HepG2 (cell line): ENCODE measurements around the gene HHIPL1. TPM values are rescaled to one million over a fixed set of nuclear protein-coding genes. Genes with fewer than 3 reads are reported as not detected.

Source experiments
- CERS6 ChIP-seq: sonication (generic); formaldehyde crosslinking; IDR thresholded peaks from 2 replicates; pipeline ENCODE4 v1.5.0; 2020; ENCODE audit warnings: missing genetic modification reagents
- GFI1 ChIP-seq: sonication (generic); formaldehyde crosslinking; IDR thresholded peaks from 2 replicates; pipeline ENCODE4 v1.5.0; 2020; ENCODE audit warnings: missing genetic modification reagents, mild to moderate bottlenecking, borderline replicate concordance
- GMEB1 ChIP-seq: sonication (generic); formaldehyde crosslinking; IDR thresholded peaks from 2 replicates; pipeline ENCODE4 v1.5.1; 2020; ENCODE audit warnings: missing genetic modification reagents, mild to moderate bottlenecking, borderline replicate concordance
- HNRNPLL ChIP-seq: fragments of 200-400 bp; formaldehyde crosslinking; IDR thresholded peaks from 2 replicates; pipeline ENCODE4 v1.6.1; 2017; ENCODE audit warnings: mild to moderate bottlenecking, low read depth, low read length; ENCODE audit not compliant: poor library complexity, severe bottlenecking
- MAZ ChIP-seq, 2 experiments: sonication (generic) in 1 of 2; formaldehyde crosslinking in 1 of 2; IDR thresholded peaks; 2 replicates each; pipeline versions ENCODE4 v1.5.0 to v1.6.1; 2012 to 2020; ENCODE audit warnings: low read depth in 2 of 2, mild to moderate bottlenecking in 2 of 2, borderline replicate concordance in 1 of 2, improper control_type of control experiment in 1 of 2, low read length in 1 of 2, missing genetic modification reagents in 1 of 2, moderate library complexity in 1 of 2
- MIER2 ChIP-seq: IDR thresholded peaks from 2 replicates; pipeline ENCODE4 v1.6.1; 2016; ENCODE audit warnings: missing biosample characterization, missing genetic modification reagents
- NONO ChIP-seq, 2 experiments: fragments of 450-650 bp in 1 of 2; sonication (generic) in 1 of 2; formaldehyde crosslinking in 1 of 2; IDR thresholded peaks in 1 of 2; conservative IDR thresholded peaks in 1 of 2; 2 replicates each; pipeline versions ENCODE4 v1.6.1 to v1.8.0; 2017 to 2022; ENCODE audit warnings: mild to moderate bottlenecking in 1 of 2, missing genetic modification reagents in 1 of 2, moderate library complexity in 1 of 2
- ZNF607 ChIP-seq: sonication (generic); formaldehyde crosslinking; IDR thresholded peaks from 2 replicates; pipeline ENCODE4 v1.5.1; 2020; ENCODE audit warnings: missing genetic modification reagents, mild to moderate bottlenecking, borderline replicate concordance
- ZNF747 ChIP-seq: sonication (generic); formaldehyde crosslinking; IDR thresholded peaks from 2 replicates; pipeline ENCODE4 v1.8.1; 2023; ENCODE audit warnings: missing genetic modification reagents, mild to moderate bottlenecking, borderline replicate concordance
- polyA plus RNA-seq, 8 experiments: library from polyadenylated mRNA; depleted of rRNA in 3 of 8; stranded (reverse) in 7 of 8; unstranded in 1 of 8; fragments of >200 nt; fragmentation: Illumina TruSeq in 4 of 8; extraction: Trizol in 4 of 8; gene quantifications; 2 replicates each; pipeline versions ENCODE4 v1.2.1 to v1.2.3, GENCODE V29; 2011 to 2016; ENCODE audit warnings: low read depth in 4 of 8, missing spikeins in 1 of 8, mixed read lengths in 1 of 8; ENCODE audit not compliant: insufficient read depth in 1 of 8
- total RNA-seq, 5 experiments: library from RNA; depleted of rRNA; stranded (reverse); fragments of >200 nt; fragmentation: Illumina TruSeq; extraction: Trizol; gene quantifications; 2 replicates each; pipeline ENCODE4 v1.2.3, GENCODE V29; 2016; ENCODE audit warnings: low read depth in 1 of 5
- TF ChIP-seq, protein P1 (sequence below), 2 experiments: sonication (generic) in 1 of 2; formaldehyde crosslinking in 1 of 2; IDR thresholded peaks; 2 replicates each; pipeline versions ENCODE4 v1.6.1 to v1.9.0; 2014 to 2022; ENCODE audit warnings: antibody characterized with exemption in 1 of 2, borderline replicate concordance in 1 of 2, inconsistent platforms in 1 of 2, low read depth in 1 of 2, missing genetic modification reagents in 1 of 2
- TF ChIP-seq, protein P2 (sequence below): sonication (generic); formaldehyde crosslinking; IDR thresholded peaks from 2 replicates; pipeline ENCODE4 v1.9.0; 2022; ENCODE audit warnings: low read depth, missing genetic modification reagents
- TF ChIP-seq, protein P3 (sequence below): fragments of 450-650 bp; IDR thresholded peaks from 2 replicates; pipeline ENCODE4 v1.6.1; 2017; ENCODE audit warnings: mild to moderate bottlenecking

Gene HHIPL1
- total and polyA plus RNA-seq, 2 of the 13 experiments (the other 11 are each of a cell fraction or from before 2014, with no cell fraction given) = not detected

GRCh38 chr14:99602054-99602787, 42.7 kb upstream of the HHIPL1 start (continued):
- TF ChIP-seq, protein P1, sequence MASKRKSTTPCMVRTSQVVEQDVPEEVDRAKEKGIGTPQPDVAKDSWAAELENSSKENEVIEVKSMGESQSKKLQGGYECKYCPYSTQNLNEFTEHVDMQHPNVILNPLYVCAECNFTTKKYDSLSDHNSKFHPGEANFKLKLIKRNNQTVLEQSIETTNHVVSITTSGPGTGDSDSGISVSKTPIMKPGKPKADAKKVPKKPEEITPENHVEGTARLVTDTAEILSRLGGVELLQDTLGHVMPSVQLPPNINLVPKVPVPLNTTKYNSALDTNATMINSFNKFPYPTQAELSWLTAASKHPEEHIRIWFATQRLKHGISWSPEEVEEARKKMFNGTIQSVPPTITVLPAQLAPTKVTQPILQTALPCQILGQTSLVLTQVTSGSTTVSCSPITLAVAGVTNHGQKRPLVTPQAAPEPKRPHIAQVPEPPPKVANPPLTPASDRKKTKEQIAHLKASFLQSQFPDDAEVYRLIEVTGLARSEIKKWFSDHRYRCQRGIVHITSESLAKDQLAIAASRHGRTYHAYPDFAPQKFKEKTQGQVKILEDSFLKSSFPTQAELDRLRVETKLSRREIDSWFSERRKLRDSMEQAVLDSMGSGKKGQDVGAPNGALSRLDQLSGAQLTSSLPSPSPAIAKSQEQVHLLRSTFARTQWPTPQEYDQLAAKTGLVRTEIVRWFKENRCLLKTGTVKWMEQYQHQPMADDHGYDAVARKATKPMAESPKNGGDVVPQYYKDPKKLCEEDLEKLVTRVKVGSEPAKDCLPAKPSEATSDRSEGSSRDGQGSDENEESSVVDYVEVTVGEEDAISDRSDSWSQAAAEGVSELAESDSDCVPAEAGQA (IDR thresholded peaks at IDR 0.05; ENCODE audit: low read depth) = no peak
- TF ChIP-seq, protein P1 (CRISPR knock-in tag; IDR thresholded peaks at IDR 0.05; ENCODE audit: borderline replicate concordance) = no peak
- TF ChIP-seq ZNF607 (CRISPR knock-in tag) (no peak), HNRNPLL (peak; percentile 21), ZNF747 (no peak), GMEB1 (CRISPR knock-in tag) (no peak), MAZ (IDR thresholded peaks at IDR 0.05; ENCODE audit: borderline replicate concordance, low read depth, low read length) (no peak), MAZ (CRISPR knock-in tag; IDR thresholded peaks at IDR 0.05; ENCODE audit: low read depth) (no peak), CERS6 (CRISPR knock-in tag) (no peak), NONO (IDR thresholded peaks at IDR 0.05) (no peak), NONO (CRISPR knock-in tag; conservative IDR thresholded peaks at IDR 0.05) (no peak), MIER2 (CRISPR knock-in tag) (no peak), GFI1 (CRISPR knock-in tag) (peak; percentile 55; the same call in 1 of the 2 replicates)
- TF ChIP-seq, protein P2, sequence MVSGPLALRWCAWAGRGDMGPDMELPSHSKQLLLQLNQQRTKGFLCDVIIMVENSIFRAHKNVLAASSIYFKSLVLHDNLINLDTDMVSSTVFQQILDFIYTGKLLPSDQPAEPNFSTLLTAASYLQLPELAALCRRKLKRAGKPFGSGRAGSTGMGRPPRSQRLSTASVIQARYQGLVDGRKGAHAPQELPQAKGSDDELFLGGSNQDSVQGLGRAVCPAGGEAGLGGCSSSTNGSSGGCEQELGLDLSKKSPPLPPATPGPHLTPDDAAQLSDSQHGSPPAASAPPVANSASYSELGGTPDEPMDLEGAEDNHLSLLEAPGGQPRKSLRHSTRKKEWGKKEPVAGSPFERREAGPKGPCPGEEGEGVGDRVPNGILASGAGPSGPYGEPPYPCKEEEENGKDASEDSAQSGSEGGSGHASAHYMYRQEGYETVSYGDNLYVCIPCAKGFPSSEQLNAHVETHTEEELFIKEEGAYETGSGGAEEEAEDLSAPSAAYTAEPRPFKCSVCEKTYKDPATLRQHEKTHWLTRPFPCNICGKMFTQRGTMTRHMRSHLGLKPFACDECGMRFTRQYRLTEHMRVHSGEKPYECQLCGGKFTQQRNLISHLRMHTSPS (CRISPR knock-in tag) = peak; percentile 53; the same call in 1 of the 2 replicates
- TF ChIP-seq, protein P3, sequence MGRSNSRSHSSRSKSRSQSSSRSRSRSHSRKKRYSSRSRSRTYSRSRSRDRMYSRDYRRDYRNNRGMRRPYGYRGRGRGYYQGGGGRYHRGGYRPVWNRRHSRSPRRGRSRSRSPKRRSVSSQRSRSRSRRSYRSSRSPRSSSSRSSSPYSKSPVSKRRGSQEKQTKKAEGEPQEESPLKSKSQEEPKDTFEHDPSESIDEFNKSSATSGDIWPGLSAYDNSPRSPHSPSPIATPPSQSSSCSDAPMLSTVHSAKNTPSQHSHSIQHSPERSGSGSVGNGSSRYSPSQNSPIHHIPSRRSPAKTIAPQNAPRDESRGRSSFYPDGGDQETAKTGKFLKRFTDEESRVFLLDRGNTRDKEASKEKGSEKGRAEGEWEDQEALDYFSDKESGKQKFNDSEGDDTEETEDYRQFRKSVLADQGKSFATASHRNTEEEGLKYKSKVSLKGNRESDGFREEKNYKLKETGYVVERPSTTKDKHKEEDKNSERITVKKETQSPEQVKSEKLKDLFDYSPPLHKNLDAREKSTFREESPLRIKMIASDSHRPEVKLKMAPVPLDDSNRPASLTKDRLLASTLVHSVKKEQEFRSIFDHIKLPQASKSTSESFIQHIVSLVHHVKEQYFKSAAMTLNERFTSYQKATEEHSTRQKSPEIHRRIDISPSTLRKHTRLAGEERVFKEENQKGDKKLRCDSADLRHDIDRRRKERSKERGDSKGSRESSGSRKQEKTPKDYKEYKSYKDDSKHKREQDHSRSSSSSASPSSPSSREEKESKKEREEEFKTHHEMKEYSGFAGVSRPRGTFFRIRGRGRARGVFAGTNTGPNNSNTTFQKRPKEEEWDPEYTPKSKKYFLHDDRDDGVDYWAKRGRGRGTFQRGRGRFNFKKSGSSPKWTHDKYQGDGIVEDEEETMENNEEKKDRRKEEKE = no peak
